Testis (tissue), 2 donors: ENCODE results near the gene CYS1.

Experiments used
- POLR2A ChIP-seq: fragments of 450-650 bp; IDR thresholded peaks from one replicate; pipeline ENCODE4 v1.6.1; 2017; ENCODE audit warnings: antibody characterized with exemption, mild to moderate bottlenecking, moderate library complexity
- TF ChIP-seq, protein P1 (sequence below), 3 experiments: fragments of 450-650 bp in 2 of 3; fragments of 200-600 bp in 1 of 3; sonication (generic) in 1 of 3; IDR thresholded peaks; one replicate each; pipeline ENCODE4 v1.5.1; 2016 to 2019; ENCODE audit warnings: antibody characterized with exemption in 3 of 3, mild to moderate bottlenecking in 2 of 3, moderate library complexity in 1 of 3

DNA sequence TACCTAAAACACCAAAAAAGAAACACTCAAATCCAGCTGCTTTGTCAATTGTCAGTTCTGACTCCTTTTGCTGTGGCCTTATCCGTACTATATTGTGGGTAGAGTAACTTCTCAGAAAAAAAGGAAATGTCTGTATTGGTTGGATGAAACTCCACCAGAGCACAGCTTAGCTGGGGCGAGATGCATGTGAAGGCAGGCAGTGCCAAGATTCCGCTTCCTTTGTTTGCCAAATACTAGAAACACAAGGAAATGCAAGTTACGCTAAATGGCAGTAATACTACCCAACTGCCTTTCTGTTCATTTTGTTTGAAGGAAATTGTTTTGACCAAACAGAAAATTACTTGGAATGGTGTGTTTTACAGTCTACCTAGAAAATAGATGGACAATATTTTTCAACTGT is 26.9 kb downstream of the CYS1 start:
- TF ChIP-seq, protein P1, sequence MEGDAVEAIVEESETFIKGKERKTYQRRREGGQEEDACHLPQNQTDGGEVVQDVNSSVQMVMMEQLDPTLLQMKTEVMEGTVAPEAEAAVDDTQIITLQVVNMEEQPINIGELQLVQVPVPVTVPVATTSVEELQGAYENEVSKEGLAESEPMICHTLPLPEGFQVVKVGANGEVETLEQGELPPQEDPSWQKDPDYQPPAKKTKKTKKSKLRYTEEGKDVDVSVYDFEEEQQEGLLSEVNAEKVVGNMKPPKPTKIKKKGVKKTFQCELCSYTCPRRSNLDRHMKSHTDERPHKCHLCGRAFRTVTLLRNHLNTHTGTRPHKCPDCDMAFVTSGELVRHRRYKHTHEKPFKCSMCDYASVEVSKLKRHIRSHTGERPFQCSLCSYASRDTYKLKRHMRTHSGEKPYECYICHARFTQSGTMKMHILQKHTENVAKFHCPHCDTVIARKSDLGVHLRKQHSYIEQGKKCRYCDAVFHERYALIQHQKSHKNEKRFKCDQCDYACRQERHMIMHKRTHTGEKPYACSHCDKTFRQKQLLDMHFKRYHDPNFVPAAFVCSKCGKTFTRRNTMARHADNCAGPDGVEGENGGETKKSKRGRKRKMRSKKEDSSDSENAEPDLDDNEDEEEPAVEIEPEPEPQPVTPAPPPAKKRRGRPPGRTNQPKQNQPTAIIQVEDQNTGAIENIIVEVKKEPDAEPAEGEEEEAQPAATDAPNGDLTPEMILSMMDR (IDR thresholded peaks at IDR 0.05) = no peak
- TF ChIP-seq POLR2A = no peak
